Stimulated activated CD4-positive, alpha-beta T cell treated with anti-CD3 and anti-CD28 coated beads, Interleukin-12 subunit alpha, Interleukin-12 subunit beta, amount 100 ng/mL, for 48 hours (primary cell): ENCODE results near the gene SH3TC1.

Source experiments
- DNase-seq, 3 donors: peaks; one replicate each; pipeline ENCODE4 v3.0.0-alpha.2; 2020; ENCODE audit warnings: low read depth in 2 of 3, low spot score in 1 of 3

Gene SH3TC1

DNA sequence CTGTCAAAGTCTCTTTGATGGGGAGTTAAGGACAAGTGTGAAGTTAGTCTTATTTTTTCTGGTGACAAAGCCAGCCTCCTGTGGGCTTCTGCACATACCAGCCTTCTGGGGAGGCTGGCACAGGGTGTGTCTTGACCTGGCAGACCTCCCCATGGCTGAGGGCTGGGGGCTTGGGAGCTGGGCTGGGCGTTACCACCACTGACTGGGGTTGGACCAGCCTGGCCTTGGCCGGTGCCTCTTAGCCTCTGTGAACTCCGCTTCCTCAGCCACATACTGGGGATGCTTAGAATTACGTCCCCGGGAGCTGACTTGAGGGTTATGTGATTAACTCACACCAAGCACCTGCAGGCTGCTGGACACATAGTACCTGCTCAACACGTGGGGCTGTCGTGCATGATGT is 14.0 kb downstream of the SH3TC1 start:
- DNase-seq, result no peak

DNA sequence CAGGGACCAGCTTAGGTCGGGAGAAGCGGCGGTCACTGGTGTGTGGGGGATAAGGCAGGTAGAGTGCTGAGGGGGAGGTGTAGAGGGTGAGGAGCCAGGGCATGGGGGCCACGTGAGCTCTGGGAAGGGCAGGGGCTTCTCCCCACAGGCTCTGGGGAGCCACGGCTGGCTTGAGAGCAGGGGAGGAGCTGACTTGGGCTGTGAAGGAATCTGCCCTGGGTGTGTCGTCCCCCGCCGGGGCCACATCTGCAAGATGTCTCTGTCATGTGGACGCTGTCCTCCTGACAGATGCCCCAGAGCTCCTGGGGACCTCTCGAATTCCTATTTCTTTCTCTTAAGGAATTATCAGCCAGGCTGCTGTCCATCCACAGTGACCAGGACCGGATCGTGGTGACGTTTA is 15.0 kb downstream of the SH3TC1 start:
- no peak for DNase-seq

DNA sequence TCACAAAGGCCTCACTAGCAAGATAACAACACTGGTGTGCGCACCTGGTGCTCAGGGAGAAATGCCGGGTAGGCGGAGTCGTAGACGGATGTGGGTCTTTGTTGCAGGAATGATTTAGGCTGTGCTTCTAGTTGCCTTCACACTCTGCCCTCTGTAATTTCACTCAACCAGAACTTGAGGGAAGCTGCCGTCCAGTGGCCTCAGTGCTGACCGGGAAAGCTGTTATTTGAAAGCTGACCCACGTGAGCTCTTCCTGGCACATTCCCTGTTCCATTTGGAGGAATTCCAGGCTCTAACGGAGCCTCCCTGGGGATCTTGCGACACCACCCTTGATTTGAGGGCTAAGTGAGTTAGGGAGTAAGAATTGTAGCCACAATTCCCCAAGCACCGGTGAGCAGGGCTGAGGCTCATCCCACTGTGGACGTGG is 15.9 kb downstream of the SH3TC1 start:
- no peak for DNase-seq

DNA sequence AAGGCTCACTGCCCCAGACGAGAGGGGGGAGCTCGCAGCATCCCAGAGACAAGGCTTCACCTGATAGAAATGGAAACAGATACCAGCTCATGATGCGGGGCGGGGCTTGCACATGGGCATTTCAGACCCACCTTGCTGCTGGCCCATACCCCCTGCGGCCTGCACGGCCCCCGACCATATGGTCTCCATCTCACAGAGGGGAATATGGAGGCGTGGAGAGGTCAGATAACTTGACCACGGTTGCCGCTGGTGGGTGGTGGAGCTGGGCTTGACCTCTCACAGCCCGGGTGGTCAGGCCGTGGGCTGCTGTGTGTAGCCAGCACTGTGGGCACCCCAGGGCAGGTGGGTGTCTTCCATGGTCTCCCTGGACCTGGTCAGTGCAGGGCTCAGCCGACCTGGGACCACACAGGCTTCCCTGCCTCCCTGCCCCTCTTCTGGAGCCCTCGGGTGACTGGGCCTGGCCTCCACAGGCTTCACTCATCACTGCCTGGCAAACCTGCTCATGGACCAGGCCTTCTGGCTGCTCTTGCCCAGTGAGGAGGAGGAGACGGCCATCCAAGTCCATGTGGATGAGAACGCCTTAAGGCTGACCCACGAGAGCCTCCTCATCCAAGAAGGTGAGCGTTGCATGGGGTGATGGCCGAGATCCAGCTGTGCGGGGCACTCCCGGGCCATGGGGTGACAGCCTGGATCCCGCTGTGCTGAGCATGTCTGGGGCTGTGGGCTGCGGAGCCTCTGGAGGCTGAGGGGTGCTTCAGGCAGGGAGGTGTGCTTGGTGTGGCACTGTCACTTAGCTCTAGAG is 16.8 kb downstream of the SH3TC1 start:
- no peak for DNase-seq

DNA sequence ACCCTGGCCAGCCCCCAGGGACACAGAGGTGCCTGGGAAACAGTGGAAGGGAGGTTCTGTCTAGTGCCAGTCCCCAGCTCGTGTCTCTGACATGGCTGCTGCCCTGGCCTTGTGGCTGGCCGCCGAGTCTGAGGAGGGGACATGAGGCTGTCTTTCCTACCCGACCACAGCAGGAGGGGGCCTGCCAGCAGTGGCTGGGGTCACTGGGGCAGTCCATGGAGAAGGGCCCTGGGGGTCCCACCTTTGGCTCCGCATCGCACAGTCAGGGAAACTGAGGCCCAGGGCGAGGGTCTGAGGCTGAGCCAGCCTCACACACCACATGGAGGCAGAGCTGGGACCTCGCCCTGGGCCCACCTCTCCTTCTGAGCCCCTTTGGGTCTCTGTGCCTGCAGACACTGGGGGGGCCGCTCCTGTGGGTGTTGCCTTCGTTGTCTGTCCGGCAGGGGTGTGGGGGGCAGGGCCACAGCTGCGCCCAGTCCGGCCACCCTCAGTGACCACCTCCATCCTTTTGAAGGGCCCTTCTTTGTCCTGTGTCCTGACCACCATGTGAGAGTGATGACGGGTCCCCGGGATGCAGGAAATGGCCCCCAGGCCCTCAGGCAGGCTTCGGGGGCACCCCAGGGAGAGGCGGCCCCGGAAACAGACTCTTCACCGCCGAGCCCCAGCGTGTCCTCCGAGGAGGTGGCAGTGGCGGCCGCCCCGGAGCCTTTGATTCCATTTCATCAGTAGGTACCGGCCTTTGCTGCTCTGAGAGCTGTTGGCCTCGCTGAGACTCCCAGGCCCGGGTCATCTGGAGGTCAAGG is 17.6 kb downstream of the SH3TC1 start:
- DNase-seq, result no peak

DNA sequence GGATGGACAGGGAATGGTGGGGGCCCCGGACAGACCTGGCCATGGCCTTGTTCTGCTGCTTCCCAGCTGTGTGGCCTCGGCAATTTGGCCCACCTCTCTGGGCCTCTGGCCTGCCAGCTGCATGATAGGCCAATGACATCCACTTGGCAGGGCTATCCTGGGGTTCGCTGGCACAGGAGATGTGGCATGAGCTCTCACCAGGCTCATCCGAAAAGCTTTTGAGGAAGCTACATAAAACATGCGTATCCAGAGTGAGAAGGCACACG is 18.1 kb downstream of the SH3TC1 start:
- DNase-seq, result no peak

DNA sequence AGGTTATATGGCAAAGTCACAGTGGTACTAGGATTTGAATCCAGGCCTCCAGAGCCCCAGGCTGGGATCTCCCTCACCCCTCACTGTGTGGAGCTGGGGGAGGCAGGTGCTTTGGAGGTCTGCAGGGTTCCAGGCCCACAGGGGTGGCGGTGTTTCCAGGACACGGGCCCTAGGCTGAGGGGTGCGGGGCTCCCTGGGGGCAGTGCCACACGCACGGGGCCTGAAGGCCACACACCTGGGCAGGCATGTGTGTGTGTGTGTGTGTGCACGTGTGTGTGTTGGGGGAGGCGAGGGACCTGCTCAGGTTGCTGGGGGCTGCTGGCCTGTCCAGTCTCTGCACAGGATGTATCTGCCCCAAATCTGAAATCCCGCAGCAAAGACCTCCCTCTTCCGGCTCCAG is 18.8 kb downstream of the SH3TC1 start:
- DNase-seq, result no peak

DNA sequence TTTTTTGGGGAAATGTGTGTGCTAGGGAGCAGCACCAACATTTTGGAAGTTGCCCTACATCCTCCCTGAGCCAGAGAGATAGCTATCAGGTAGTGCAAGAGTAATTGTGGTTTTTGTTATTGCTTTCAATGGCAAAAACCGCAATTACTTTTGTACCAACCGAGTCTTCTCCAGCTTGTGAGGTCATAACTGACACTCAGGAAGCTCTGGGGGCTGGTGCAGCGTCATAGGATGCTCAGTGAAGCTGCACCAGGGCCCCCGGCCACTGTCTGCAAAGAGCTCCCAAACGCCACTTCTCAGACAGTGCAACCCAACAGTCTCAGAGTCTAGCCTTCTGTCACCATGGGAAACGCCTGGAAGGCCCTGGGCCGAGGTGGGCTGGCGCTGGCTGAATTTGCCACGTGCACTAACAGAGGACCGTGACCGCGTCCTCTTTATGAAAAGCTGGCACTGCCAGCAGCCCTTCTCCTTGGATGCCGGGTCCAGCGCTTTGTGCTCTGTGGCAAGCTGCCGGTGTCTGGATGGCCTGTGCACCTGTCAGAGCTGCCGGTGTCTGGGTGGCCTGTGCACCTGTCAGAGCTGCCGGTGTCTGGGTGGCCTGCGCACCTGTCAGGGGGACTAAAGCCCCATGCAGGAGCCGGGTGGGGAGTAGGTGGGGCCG is 19.4 kb downstream of the SH3TC1 start:
- no peak for DNase-seq

DNA sequence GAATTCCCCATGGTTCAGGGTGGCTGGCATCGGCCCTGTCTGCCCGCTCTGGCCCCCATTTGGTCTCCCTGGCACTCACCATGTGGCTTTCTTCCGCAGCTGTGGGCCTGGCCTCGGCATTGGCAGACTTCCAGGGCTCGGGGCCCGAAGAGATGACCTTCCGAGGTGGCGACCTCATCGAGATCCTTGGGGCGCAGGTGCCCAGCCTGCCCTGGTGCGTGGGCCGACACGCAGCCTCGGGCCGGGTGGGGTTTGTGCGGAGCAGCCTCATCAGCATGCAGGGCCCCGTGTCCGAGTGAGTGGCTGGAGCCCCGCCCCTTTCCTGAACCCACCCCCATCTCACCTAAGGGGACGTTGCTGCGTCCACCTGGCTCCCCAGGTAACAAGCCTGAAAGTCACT is 20.1 kb downstream of the SH3TC1 start:
- no peak for DNase-seq

DNA sequence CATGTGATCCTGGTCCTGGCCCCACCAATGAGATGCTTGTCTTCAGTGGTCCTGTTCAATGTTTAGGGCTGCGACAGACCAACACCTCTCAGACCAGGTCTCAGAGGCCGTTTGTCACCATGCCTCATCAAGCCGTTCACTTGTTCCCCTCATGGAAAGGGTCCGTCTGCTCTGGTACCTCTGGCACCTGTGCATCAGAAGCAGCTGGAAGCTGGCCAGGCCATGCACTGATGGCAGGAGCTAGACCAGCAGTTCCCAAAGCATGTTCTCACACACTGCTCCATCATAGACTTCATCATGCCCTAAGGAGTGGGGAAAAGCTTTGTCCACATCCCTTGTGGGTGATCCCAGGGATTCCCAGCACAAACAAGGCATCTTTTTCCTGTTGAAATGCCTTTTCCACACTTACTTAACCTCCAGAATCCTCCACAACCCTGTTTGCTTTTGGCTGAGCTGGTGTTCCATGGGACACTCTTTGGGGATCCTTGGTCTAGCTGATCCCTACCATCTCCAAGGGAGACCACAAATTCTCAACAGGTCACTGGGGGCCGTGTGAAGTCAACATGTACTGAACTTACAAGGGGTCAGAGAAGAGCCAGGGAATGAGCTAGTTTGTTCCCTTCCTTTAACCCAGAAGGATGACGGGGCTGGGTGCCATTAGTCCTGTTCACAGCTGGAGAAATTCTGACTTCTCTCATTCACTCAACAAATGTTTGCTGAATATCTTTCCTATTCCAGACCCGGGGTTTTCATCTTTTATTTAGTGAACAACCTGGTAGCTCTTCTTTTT is 21.8 kb downstream of the SH3TC1 start:
- DNase-seq, result no peak

DNA sequence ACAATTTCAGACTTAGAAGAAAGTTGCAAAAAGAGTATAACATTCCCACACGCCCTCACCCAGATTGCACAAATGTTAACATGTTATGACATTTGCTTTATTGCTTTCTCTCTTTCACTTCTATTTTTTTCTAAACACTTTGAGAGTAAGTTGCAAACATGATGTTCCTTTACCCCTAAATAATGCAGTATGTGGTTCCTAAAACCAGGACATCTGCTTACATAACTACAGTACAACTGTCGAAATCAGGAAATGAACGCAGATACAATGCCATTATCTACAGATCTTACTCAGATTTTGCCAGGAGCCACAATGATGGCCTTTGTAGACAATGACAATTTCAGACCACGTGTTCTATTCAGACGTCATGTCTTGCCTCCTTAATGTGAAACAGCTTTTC is 22.4 kb downstream of the SH3TC1 start:
- DNase-seq, result no peak

DNA sequence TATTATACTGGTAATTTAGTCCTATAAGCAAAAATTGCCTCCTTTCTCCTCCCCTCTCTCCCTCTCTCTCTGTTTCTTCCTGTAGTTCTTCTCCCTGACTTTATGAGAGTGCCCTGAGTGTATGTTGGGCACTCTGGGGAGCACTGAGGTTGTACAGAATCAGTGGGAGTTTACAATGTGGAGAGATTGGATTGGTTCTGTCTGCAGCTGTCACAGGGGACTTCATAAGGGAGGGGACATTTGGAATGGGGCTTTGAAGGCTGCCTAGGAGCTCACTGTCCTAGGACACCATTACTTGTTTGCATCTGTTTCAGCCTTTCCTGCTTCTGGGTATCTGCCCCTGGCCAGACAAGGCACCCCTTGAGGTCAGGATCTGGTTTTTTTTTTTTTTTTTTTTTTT is 22.9 kb downstream of the SH3TC1 start:
- no peak for DNase-seq

DNA sequence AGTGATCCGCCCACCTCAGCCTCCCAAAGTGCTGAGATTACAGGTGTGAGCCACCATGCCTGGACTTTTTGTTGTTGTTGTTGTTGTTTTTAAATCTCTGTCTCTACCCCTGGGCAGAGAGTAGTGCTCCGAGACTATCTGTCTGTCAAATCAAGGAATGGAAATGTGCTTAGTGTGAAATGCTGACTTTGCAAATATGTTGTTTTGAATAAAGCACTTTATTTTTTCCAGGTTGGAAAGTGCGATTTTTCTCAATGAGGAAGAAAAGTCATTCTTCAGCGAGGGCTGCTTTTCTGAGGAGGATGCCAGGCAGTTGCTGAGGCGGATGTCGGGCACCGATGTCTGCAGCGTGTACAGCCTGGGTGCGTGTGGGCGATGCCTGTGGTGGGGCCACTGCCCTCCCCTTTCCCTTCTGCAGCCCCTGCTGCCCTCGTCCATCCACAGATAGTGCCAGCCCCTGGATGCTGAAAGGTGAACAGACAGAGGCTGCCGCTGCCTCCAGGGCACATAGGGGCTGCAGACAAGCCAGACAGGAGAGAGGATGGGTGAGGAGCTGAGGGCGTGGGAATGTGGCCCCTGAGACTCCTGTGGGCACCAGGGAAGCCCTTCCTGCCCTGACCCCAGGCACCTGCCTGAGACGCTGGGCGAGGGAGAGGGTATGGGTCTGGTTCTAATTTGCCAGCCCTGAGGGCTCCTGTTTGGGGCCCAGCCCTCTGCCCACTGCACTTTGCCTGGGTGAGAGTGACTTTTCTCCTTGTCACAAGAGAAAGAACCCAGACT is 23.7 kb downstream of the SH3TC1 start:
- no peak for DNase-seq

DNA sequence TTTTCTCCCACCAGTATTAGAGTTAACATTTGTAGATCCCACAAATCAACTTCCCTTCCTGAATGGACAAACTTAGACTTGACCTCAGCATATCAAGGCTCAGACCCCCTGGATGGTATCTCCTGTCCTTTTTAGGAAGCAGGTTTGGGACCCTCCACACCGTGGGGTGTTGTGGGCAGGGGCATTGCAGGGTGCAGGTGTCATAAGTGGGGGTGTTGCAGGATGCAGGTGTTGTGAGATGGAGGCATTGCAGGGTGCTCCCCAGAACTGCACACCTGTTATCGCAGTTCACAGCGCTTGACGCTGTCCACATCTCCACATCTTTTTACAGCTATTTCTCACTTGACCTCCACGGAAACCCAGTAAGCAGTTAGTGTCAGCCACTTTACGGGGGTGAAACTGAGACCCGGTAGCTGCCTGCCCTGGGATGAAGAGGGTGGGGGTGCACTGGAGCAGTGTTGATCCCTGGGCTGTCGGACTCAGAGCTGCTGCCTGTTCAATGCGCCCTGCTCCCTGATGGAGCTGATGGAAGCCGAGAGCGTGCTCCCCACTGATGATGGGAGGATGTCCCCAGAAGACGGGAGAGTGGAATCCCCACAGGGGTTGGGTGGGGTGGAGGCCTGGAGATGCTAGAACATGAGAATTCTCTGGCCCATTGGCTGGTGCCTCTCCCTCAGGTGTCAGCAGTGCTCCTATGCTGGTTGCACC is 25.3 kb downstream of the SH3TC1 start:
- no peak for DNase-seq

DNA sequence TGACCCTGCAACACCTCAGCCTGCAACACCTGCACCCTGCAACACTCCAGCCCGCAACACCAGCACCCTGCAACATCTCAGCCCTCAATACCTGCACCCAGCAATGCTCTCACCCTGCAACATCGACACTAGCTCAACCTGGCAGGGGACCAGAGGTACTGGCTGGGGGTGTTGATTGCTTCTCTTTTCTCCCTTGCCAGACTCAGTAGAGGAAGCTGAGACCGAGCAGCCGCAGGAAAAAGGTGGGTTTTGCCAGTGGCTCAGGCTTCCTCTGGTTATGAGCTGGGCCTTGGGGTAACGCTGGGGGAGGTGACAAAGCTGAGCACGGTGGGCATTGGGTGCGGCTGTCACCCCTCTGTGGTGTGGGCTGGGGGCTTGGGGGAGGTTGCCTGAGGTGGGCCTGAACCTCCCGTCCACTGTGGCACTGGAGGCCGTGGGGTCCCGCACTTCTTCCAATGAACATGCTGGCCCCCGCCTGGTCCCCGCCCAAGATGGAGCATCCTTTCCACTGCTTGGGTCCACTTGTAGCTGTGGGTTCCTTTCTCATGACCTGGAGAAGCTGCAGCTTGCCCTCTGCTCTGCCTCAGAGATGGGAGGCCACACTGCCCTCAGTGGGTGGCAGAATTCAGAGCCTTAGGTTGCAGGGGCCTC is 26.0 kb downstream of the SH3TC1 start:
- no peak for DNase-seq

DNA sequence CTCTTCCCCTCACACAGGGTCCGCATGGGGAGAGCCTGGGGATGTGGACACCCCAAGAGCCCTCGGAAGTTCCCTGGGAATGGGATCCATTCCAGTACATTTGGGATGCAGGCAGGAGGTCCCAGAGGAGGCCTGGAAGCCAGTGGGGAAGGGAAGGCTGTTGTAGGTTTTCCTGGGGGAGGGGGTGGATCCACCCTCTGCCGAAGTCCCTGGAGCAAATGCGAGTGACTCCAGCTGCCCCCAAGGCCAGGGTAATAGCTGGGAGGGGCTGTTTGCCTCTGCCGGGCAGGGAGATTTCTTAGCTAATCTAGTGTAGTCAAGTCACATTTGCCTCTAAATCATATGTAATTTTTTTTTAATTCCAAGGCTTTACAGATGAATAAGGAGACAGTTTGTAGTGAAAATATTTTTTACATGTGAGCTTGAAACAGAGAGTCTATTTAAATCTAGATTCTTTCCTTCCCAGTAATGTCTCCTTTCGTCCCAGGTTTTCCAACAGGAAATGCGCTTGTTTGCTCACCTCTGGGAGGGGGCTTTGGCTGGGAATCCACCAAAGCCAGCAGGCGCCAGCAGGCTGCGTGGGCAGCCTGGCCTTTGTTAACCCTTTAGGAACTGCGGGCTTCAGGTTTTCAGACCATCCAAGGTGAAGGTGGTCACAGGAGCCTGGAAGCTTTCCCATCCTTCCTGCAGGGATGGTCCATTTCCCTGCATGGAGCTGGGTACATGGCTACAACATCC is 26.8 kb downstream of the SH3TC1 start:
- no peak for DNase-seq

DNA sequence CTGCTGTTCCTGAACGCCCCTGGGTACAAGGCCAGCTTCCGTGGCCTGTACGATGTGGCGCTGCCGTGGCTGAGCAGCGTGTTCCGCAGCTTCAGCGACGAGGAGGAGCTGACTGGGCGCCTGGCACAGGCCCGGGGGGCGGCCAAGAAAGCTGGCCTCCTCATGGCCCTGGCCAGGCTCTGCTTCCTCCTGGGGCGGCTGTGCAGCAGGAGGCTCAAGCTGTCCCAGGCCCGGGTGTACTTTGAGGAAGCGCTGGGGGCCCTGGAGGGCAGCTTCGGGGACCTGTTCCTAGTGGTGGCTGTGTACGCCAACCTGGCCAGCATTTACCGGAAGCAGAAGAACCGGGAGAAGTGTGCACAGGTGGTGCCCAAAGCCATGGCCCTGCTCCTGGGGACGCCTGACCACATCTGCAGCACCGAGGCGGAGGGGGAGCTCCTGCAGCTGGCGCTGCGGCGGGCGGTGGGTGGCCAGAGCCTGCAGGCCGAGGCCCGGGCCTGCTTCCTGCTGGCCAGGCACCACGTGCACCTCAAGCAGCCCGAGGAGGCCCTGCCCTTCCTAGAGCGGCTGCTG is 28.2 kb downstream of the SH3TC1 start:
- no peak for DNase-seq

DNA sequence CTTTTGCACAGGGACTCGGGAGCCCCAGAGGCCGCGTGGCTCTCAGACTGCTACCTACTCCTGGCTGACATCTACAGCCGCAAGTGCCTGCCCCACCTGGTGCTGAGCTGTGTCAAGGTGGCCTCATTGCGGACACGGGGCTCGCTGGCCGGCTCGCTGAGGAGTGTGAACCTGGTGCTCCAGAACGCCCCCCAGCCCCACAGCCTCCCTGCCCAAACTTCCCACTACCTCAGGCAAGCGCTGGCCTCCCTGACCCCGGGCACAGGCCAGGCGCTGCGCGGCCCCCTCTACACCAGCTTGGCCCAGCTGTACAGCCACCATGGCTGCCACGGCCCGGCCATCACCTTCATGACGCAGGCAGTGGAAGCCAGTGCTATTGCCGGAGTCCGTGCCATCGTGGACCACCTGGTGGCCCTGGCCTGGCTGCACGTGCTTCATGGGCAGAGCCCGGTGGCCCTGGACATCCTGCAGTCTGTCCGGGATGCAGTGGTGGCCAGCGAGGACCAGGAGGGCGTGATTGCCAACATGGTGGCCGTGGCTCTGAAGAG is 28.8 kb downstream of the SH3TC1 start:
- DNase-seq, result no peak
